ENCODE data around the gene CHD6.

The CHD6 gene

DNA sequence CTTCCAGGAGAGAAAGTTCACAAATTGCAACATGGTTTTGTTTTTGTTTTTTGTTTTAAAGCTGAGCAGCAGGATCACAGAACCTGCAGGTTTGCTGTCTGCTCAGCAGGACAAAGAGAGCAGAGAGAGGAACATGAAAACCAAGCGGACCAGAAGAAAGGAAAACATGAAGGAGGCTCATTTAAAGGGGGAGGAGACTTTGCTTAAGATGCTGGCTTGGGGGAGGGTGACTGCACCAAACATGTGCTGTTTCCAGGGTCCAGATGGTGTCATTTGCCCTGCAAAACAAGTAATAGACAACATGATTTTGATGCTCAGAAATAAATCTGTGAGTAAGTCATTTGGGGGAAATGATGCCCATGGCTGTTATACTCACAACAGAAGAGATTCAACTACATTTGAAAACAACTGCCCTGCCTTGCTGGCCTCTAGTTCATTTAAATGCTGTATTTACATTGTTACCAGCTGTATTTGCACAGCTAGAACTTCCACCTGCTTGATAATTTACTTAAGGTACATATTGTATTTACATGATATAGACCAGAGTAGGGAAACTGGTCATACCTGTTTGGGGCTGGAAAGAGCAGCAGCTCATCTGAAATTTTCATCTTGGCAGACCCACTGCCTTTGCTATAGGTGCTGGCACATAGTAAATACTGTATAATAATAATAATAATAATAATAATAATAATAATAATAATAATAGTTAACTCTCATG lies 32.2 kb upstream of the CHD6 start:
- no peak for TF ChIP-seq TOX (CRISPR knock-in tag; IDR thresholded peaks at IDR 0.05; ENCODE audit: borderline replicate concordance)
- TF ChIP-seq, protein P1, sequence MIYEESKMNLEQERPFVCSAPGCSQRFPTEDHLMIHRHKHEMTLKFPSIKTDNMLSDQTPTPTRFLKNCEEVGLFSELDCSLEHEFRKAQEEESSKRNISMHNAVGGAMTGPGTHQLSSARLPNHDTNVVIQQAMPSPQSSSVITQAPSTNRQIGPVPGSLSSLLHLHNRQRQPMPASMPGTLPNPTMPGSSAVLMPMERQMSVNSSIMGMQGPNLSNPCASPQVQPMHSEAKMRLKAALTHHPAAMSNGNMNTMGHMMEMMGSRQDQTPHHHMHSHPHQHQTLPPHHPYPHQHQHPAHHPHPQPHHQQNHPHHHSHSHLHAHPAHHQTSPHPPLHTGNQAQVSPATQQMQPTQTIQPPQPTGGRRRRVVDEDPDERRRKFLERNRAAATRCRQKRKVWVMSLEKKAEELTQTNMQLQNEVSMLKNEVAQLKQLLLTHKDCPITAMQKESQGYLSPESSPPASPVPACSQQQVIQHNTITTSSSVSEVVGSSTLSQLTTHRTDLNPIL (CRISPR knock-in tag; IDR thresholded peaks at IDR 0.05; ENCODE audit: low read depth), result no peak
- TF ChIP-seq PPARA (CRISPR knock-in tag; IDR thresholded peaks at IDR 0.05; ENCODE audit: borderline replicate concordance), result no peak
- ATAC-seq, result no peak

- no peak for ATAC-seq
- TF ChIP-seq RARB (CRISPR knock-in tag; IDR thresholded peaks at IDR 0.05) (no peak), BACH2 (CRISPR knock-in tag; IDR thresholded peaks at IDR 0.05; ENCODE audit: borderline replicate concordance) (no peak), PPARA (CRISPR knock-in tag; IDR thresholded peaks at IDR 0.05; ENCODE audit: borderline replicate concordance) (no peak), TCF4 (CRISPR knock-in tag; IDR thresholded peaks at IDR 0.05; ENCODE audit: borderline replicate concordance) (no peak), GLIS3 (CRISPR knock-in tag; IDR thresholded peaks at IDR 0.05) (no peak), ISL1 (CRISPR knock-in tag; IDR thresholded peaks at IDR 0.05) (no peak), ZFP30 (CRISPR knock-in tag; IDR thresholded peaks at IDR 0.05) (no peak), ZNF565 (CRISPR knock-in tag; conservative IDR thresholded peaks at IDR 0.05; ENCODE audit: low read depth) (no peak), PATZ1 (CRISPR knock-in tag; IDR thresholded peaks at IDR 0.05; ENCODE audit: borderline replicate concordance) (no peak), ESRRG (CRISPR knock-in tag; IDR thresholded peaks at IDR 0.05) (no peak)
- TF ChIP-seq, protein P1 (CRISPR knock-in tag; IDR thresholded peaks at IDR 0.05; ENCODE audit: low read depth), result no peak
Observed at GRCh38 chr20:41649489-41649888, 31.3 kb upstream of the CHD6 start.

- ATAC-seq, result no peak
- no peak for TF ChIP-seq TSHZ2 (CRISPR knock-in tag; IDR thresholded peaks at IDR 0.05)
- TF ChIP-seq, protein P2, sequence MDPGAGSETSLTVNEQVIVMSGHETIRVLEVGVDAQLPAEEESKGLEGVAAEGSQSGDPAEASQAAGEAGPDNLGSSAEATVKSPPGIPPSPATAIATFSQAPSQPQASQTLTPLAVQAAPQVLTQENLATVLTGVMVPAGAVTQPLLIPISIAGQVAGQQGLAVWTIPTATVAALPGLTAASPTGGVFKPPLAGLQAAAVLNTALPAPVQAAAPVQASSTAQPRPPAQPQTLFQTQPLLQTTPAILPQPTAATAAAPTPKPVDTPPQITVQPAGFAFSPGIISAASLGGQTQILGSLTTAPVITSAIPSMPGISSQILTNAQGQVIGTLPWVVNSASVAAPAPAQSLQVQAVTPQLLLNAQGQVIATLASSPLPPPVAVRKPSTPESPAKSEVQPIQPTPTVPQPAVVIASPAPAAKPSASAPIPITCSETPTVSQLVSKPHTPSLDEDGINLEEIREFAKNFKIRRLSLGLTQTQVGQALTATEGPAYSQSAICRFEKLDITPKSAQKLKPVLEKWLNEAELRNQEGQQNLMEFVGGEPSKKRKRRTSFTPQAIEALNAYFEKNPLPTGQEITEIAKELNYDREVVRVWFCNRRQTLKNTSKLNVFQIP (CRISPR knock-in tag; IDR thresholded peaks at IDR 0.05; ENCODE audit: borderline replicate concordance, low read depth), result no peak
- TF ChIP-seq ZNF565 (CRISPR knock-in tag; conservative IDR thresholded peaks at IDR 0.05; ENCODE audit: low read depth), result no peak
- no peak for TF ChIP-seq TCF4 (CRISPR knock-in tag; IDR thresholded peaks at IDR 0.05; ENCODE audit: borderline replicate concordance)
- no peak for TF ChIP-seq PPARA (CRISPR knock-in tag; IDR thresholded peaks at IDR 0.05; ENCODE audit: borderline replicate concordance)
- TF ChIP-seq GLIS3 (CRISPR knock-in tag; IDR thresholded peaks at IDR 0.05), result no peak
- no peak for TF ChIP-seq PATZ1 (CRISPR knock-in tag; IDR thresholded peaks at IDR 0.05; ENCODE audit: borderline replicate concordance)
- TF ChIP-seq ZFP30 (CRISPR knock-in tag; IDR thresholded peaks at IDR 0.05), result no peak
- TF ChIP-seq CSRNP3 (CRISPR knock-in tag; IDR thresholded peaks at IDR 0.05), result no peak
- TF ChIP-seq ISL1 (CRISPR knock-in tag; IDR thresholded peaks at IDR 0.05), result no peak
- TF ChIP-seq ZNF8 (CRISPR knock-in tag; IDR thresholded peaks at IDR 0.05), result no peak
- TF ChIP-seq ZNF70 (CRISPR knock-in tag; IDR thresholded peaks at IDR 0.05), result no peak
- TF ChIP-seq, protein P1 (CRISPR knock-in tag; IDR thresholded peaks at IDR 0.05; ENCODE audit: low read depth), result no peak
Observed at GRCh38 chr20:41645372-41645771, 27.2 kb upstream of the CHD6 start.
